Transverse colon (tissue), 4 donors: ENCODE results near the gene LGR5.

ENCODE experiments used
- EP300 ChIP-seq: sonication (generic); formaldehyde crosslinking; IDR thresholded peaks from one replicate; pipeline ENCODE4 v1.6.1; 2017; ENCODE audit warnings: antibody characterized with exemption, low read depth
- POLR2A ChIP-seq: fragments of 450-650 bp; IDR thresholded peaks from one replicate; pipeline ENCODE4 v1.6.1; 2016; ENCODE audit warnings: antibody characterized with exemption, mild to moderate bottlenecking, moderate library complexity
- POLR2AphosphoS5 ChIP-seq, 3 donors: sonication (generic); formaldehyde crosslinking; IDR thresholded peaks; one replicate each; pipeline ENCODE4 v1.6.1; 2016; ENCODE audit warnings: antibody characterized with exemption in 3 of 3
- TF ChIP-seq, protein P1 (sequence below), 5 experiments: fragments of 200-600 bp in 3 of 5; fragments of 450-650 bp in 2 of 5; sonication (generic) in 3 of 5; IDR thresholded peaks; 1 replicate in 2 of 5; 2 replicates in 3 of 5; pipeline ENCODE4 v1.5.1; 2016 to 2017; ENCODE audit warnings: antibody characterized with exemption in 5 of 5, inconsistent platforms in 3 of 5, mild to moderate bottlenecking in 2 of 5, moderate library complexity in 1 of 5

GRCh38 chr12:71476513-71476912 lies 36.9 kb downstream of the LGR5 start:
- TF ChIP-seq, protein P1, sequence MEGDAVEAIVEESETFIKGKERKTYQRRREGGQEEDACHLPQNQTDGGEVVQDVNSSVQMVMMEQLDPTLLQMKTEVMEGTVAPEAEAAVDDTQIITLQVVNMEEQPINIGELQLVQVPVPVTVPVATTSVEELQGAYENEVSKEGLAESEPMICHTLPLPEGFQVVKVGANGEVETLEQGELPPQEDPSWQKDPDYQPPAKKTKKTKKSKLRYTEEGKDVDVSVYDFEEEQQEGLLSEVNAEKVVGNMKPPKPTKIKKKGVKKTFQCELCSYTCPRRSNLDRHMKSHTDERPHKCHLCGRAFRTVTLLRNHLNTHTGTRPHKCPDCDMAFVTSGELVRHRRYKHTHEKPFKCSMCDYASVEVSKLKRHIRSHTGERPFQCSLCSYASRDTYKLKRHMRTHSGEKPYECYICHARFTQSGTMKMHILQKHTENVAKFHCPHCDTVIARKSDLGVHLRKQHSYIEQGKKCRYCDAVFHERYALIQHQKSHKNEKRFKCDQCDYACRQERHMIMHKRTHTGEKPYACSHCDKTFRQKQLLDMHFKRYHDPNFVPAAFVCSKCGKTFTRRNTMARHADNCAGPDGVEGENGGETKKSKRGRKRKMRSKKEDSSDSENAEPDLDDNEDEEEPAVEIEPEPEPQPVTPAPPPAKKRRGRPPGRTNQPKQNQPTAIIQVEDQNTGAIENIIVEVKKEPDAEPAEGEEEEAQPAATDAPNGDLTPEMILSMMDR (IDR thresholded peaks at IDR 0.05), result no peak
- TF ChIP-seq POLR2AphosphoS5 (IDR thresholded peaks at IDR 0.05), result no peak
- TF ChIP-seq POLR2A, result no peak
- TF ChIP-seq EP300, result no peak
